HepG2 (cell line): ENCODE results near the gene ITGB2. TPM values are rescaled to one million over a fixed set of nuclear protein-coding genes. Genes with fewer than 3 reads are reported as not detected.
A peak's percentile ranks its signal among the peaks of the same experiment; 100 is the strongest.

Experiments used
- CREB3 ChIP-seq: sonication (generic); formaldehyde crosslinking; IDR thresholded peaks from 2 replicates; pipeline ENCODE4 v1.5.0; 2020; ENCODE audit warnings: missing genetic modification reagents
- GATAD1 ChIP-seq: IDR thresholded peaks from 2 replicates; pipeline ENCODE4 v1.6.1; 2016; ENCODE audit warnings: missing genetic modification reagents, missing compliant biosample characterization
- HDAC6 ChIP-seq: fragments of 200-600 bp; sonication (generic); IDR thresholded peaks from 2 replicates; pipeline ENCODE4 v1.7.0; 2017; ENCODE audit warnings: mild to moderate bottlenecking, antibody characterized with exemption, low read length, low read depth
- KDM5B ChIP-seq: sonication (generic); formaldehyde crosslinking; IDR thresholded peaks from 2 replicates; pipeline ENCODE4 v1.4.0; 2020; ENCODE audit warnings: missing genetic modification reagents, mild to moderate bottlenecking, borderline replicate concordance
- NR2C2 ChIP-seq: sonication (generic); formaldehyde crosslinking; IDR thresholded peaks from 2 replicates; pipeline ENCODE4 v1.4.0; 2020; ENCODE audit warnings: missing genetic modification reagents, mild to moderate bottlenecking, moderate library complexity, borderline replicate concordance
- THAP9 ChIP-seq: sonication (generic); formaldehyde crosslinking; IDR thresholded peaks from 2 replicates; pipeline ENCODE4; 2020; ENCODE audit warnings: missing genetic modification reagents, mild to moderate bottlenecking, borderline replicate concordance
- TOPORS ChIP-seq: sonication (generic); formaldehyde crosslinking; IDR thresholded peaks from 2 replicates; pipeline ENCODE4 v1.8.0; 2023; ENCODE audit warnings: mild to moderate bottlenecking, missing genetic modification reagents
- ZFP41 ChIP-seq: sonication (generic); formaldehyde crosslinking; IDR thresholded peaks from 2 replicates; pipeline ENCODE4 v1.4.0; 2020; ENCODE audit warnings: mild to moderate bottlenecking, missing genetic modification reagents, borderline replicate concordance
- ZFP62 ChIP-seq: sonication (generic); formaldehyde crosslinking; IDR thresholded peaks from 2 replicates; pipeline ENCODE4 v1.4.0; 2020; ENCODE audit warnings: missing genetic modification reagents
- ZNF34 ChIP-seq: sonication (generic); formaldehyde crosslinking; IDR thresholded peaks from 2 replicates; pipeline ENCODE4 v1.4.0; 2020; ENCODE audit warnings: mild to moderate bottlenecking, missing genetic modification reagents, borderline replicate concordance
- ZNF367 ChIP-seq: sonication (generic); formaldehyde crosslinking; IDR thresholded peaks from 2 replicates; pipeline ENCODE4 v1.4.0; 2020; ENCODE audit warnings: missing genetic modification reagents, borderline replicate concordance
- ZNF431 ChIP-seq: sonication (generic); formaldehyde crosslinking; IDR thresholded peaks from 2 replicates; pipeline ENCODE4 v1.9.0; 2022; ENCODE audit warnings: missing genetic modification reagents, low read depth, mild to moderate bottlenecking, borderline replicate concordance
- ZNF501 ChIP-seq: sonication (generic); formaldehyde crosslinking; IDR thresholded peaks from 2 replicates; pipeline ENCODE4 v1.5.1; 2020; ENCODE audit warnings: mild to moderate bottlenecking, moderate library complexity, missing genetic modification reagents
- ZNF616 ChIP-seq: sonication (generic); formaldehyde crosslinking; IDR thresholded peaks from 2 replicates; pipeline ENCODE4 v1.5.0; 2020; ENCODE audit warnings: low read depth, mild to moderate bottlenecking, missing genetic modification reagents
- ZNF775 ChIP-seq: sonication (generic); formaldehyde crosslinking; IDR thresholded peaks from 2 replicates; pipeline ENCODE4 v1.4.0; 2020; ENCODE audit warnings: missing genetic modification reagents, mild to moderate bottlenecking, moderate library complexity, borderline replicate concordance
- polyA plus RNA-seq, 8 experiments: library from polyadenylated mRNA; depleted of rRNA in 3 of 8; stranded (reverse) in 7 of 8; unstranded in 1 of 8; fragments of >200 nt; fragmentation: Illumina TruSeq in 4 of 8; extraction: Trizol in 4 of 8; gene quantifications; 2 replicates each; pipeline versions ENCODE4 v1.2.1 to v1.2.3, GENCODE V29; 2011 to 2016; ENCODE audit warnings: low read depth in 4 of 8, missing spikeins in 1 of 8, mixed read lengths in 1 of 8; ENCODE audit not compliant: insufficient read depth in 1 of 8
- total RNA-seq, 5 experiments: library from RNA; depleted of rRNA; stranded (reverse); fragments of >200 nt; fragmentation: Illumina TruSeq; extraction: Trizol; gene quantifications; 2 replicates each; pipeline ENCODE4 v1.2.3, GENCODE V29; 2016; ENCODE audit warnings: low read depth in 1 of 5
- TF ChIP-seq, protein P1 (sequence below): sonication (generic); formaldehyde crosslinking; IDR thresholded peaks from 2 replicates; pipeline ENCODE4 v1.9.0; 2021; ENCODE audit warnings: missing genetic modification reagents, borderline replicate concordance
- TF ChIP-seq, protein P2 (sequence below): sonication (generic); formaldehyde crosslinking; IDR thresholded peaks from 2 replicates; pipeline ENCODE4 v1.5.1; 2020; ENCODE audit warnings: missing genetic modification reagents, mild to moderate bottlenecking, borderline replicate concordance

ITGB2 gene
- total and polyA plus RNA-seq, 2 of the 13 experiments (the other 11 are each of a cell fraction or from before 2014, with no cell fraction given): 4.2 to 18.0 TPM

DNA sequence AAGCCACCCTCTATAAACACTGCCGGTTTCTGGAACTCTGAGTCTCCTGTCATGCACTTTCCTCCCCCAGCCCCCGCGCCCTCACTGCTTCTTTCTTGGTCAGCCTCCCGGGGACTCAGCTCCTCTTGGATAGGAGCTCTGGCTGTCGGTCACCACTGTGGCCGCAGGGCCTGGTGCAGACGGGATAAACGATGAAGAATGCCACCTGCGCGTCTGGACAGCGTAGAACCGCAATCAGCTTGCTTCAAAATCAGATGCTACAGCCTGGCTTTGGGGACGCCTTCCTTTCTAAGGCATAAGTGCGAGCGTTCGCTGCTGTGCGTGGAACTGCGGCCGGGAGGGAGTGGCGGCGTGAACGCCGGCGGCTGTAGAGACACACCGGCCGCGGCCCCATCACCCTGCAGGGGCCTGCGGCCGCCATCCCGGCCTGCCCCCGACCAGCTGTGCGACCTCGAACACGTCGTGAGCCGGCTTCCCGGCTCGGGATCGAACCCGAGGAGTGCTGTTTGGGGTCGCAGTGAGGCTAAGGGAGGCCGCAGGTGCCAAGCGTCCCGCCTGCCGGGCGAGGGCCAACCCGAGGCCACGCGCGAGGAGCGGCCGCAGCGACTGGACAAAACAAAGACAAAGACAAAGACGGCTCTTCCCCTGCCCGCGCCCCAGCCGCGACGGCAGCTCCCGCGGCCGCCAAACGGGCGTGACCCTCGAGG lies 47.9 kb downstream of the ITGB2 start (continued):
- TF ChIP-seq GATAD1 (CRISPR knock-in tag) (no peak), ZFP62 (CRISPR knock-in tag) (no peak), ZNF501 (CRISPR knock-in tag) (peak; percentile 28), ZNF431 (CRISPR knock-in tag) (no peak), ZFP41 (CRISPR knock-in tag) (no peak), ZNF775 (CRISPR knock-in tag) (no peak), TOPORS (CRISPR knock-in tag) (0 out of 2 replicates have a peak, but pooled peaks have one; percentile 14), NR2C2 (CRISPR knock-in tag) (no peak), KDM5B (CRISPR knock-in tag) (0 out of 2 replicates have a peak, but pooled peaks have one; percentile 16), ZNF34 (CRISPR knock-in tag) (0 out of 2 replicates have a peak, but pooled peaks have one; percentile 70), THAP9 (0 out of 2 replicates have a peak, but pooled peaks have one; percentile 26), CREB3 (peak; percentile 40; the same call in 1 of the 2 replicates), HDAC6 (no peak), ZNF367 (CRISPR knock-in tag) (0 out of 2 replicates have a peak, but pooled peaks have one; percentile 46), ZNF616 (0 out of 2 replicates have a peak, but pooled peaks have one; percentile 12)
- TF ChIP-seq, protein P1, sequence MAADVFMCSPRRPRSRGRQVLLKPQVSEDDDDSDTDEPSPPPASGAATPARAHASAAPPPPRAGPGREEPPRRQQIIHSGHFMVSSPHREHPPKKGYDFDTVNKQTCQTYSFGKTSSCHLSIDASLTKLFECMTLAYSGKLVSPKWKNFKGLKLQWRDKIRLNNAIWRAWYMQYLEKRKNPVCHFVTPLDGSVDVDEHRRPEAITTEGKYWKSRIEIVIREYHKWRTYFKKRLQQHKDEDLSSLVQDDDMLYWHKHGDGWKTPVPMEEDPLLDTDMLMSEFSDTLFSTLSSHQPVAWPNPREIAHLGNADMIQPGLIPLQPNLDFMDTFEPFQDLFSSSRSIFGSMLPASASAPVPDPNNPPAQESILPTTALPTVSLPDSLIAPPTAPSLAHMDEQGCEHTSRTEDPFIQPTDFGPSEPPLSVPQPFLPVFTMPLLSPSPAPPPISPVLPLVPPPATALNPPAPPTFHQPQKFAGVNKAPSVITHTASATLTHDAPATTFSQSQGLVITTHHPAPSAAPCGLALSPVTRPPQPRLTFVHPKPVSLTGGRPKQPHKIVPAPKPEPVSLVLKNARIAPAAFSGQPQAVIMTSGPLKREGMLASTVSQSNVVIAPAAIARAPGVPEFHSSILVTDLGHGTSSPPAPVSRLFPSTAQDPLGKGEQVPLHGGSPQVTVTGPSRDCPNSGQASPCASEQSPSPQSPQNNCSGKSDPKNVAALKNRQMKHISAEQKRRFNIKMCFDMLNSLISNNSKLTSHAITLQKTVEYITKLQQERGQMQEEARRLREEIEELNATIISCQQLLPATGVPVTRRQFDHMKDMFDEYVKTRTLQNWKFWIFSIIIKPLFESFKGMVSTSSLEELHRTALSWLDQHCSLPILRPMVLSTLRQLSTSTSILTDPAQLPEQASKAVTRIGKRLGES: no peak
- TF ChIP-seq, protein P2, sequence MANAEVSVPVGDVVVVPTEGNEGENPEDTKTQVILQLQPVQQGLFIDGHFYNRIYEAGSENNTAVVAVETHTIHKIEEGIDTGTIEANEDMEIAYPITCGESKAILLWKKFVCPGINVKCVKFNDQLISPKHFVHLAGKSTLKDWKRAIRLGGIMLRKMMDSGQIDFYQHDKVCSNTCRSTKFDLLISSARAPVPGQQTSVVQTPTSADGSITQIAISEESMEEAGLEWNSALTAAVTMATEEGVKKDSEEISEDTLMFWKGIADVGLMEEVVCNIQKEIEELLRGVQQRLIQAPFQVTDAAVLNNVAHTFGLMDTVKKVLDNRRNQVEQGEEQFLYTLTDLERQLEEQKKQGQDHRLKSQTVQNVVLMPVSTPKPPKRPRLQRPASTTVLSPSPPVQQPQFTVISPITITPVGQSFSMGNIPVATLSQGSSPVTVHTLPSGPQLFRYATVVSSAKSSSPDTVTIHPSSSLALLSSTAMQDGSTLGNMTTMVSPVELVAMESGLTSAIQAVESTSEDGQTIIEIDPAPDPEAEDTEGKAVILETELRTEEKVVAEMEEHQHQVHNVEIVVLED (CRISPR knock-in tag): no peak
